ENCODE measurements around the gene ZNF134. TPM values are rescaled to one million over a fixed set of nuclear protein-coding genes. Genes with fewer than 3 reads are reported as not detected.

Gene ZNF134
- total and polyA plus RNA-seq, 2 experiments from 2014 or later: 10.7 to 24.3 TPM

- peak overlapping the region; percentile 97 for H2AFZ ChIP-seq
- H3K36me3 ChIP-seq (replicated peaks; ENCODE audit: insufficient read depth, low read depth): no peaks in the 10 kb centered on the region
- WGBS (ENCODE audit: low lambda C conversion rate, missing lambda C conversion rate): 72% methylated on average over 17 of the region's 21 CpGs
- H3K4me3 ChIP-seq: peak overlapping the region; percentile 35
- H3K79me2 ChIP-seq: peaks cover 17% of the 10 kb centered on the region
- H3K9me3 ChIP-seq (ENCODE audit: low read depth): no peaks in the 10 kb centered on the region
- no peak for TF ChIP-seq EZH2 (IDR thresholded peaks at IDR 0.05; ENCODE audit: borderline replicate concordance)
- no peak for TF ChIP-seq EZH2phosphoT487 (IDR thresholded peaks at IDR 0.05; ENCODE audit: low read depth, severe bottlenecking, unreplicated experiment)
- TF ChIP-seq CTCF (IDR thresholded peaks at IDR 0.05; ENCODE audit: poor library complexity): no peak
- no peaks in the 10 kb centered on the region for H4K20me1 ChIP-seq (ENCODE audit: insufficient read depth, poor library complexity, severe bottlenecking)
- DNase-seq (ENCODE audit: low spot score): no peak
- H3K4me2 ChIP-seq: peak overlapping the region; percentile 90
- H3K9me2 ChIP-seq (replicated peaks; ENCODE audit: insufficient read depth): no peaks in the 10 kb centered on the region
- peaks cover 11% of the 10 kb centered on the region for H3K4me1 ChIP-seq (ENCODE audit: insufficient read depth)
- H3K27ac ChIP-seq: peak overlapping the region; percentile 78
- no peaks in the 10 kb centered on the region for H3K27me3 ChIP-seq
Measured at GRCh38 chr19:57583104-57583520, 30.9 kb upstream of the ZNF134 start.

GRCh38 chr19:57583521-57584416, 30.3 kb upstream of the ZNF134 start, which contains the start of gene ZIK1:
TSS of gene ZIK1 (plus strand) at chr19:57584145. CDS start at chr19:57584357, 212 bp downstream.
- Histone ChIP-seq H4K20me1 (ENCODE audit: insufficient read depth, poor library complexity, severe bottlenecking) (no peaks in the 10 kb centered on the region), H3K27ac (peak within 1 kb of the TSS; percentile 78), H3K4me3 (peak within 1 kb of the TSS; percentile 35), H2AFZ (peak within 1 kb of the TSS; percentile 97), H3K27me3 (no peaks in the 10 kb centered on the region), H3K79me2 (peaks cover 13% of the 10 kb centered on the region), H3K4me1 (ENCODE audit: insufficient read depth) (peaks cover 9% of the 10 kb centered on the region), H3K9me3 (ENCODE audit: low read depth) (no peaks in the 10 kb centered on the region), H3K9me2 (replicated peaks; ENCODE audit: insufficient read depth) (no peaks in the 10 kb centered on the region), H3K36me3 (replicated peaks; ENCODE audit: insufficient read depth, low read depth) (no peaks in the 10 kb centered on the region), H3K4me2 (peak within 1 kb of the TSS; percentile 90)
- peak; percentile 94 for DNase-seq (ENCODE audit: low spot score)
- no peak for TF ChIP-seq EZH2phosphoT487 (IDR thresholded peaks at IDR 0.05; ENCODE audit: low read depth, severe bottlenecking, unreplicated experiment)
- TF ChIP-seq CTCF (IDR thresholded peaks at IDR 0.05; ENCODE audit: poor library complexity): no peak
- TF ChIP-seq EZH2 (IDR thresholded peaks at IDR 0.05; ENCODE audit: borderline replicate concordance): no peak
- WGBS (ENCODE audit: low lambda C conversion rate, missing lambda C conversion rate): 1% methylated on average over 75 of the region's 76 CpGs

GRCh38 chr19:57587529-57587928, 26.5 kb upstream of the ZNF134 start:
- H4K20me1 ChIP-seq (ENCODE audit: insufficient read depth, poor library complexity, severe bottlenecking): no peaks in the 10 kb centered on the region
- peaks cover 9% of the 10 kb centered on the region for H3K4me1 ChIP-seq (ENCODE audit: insufficient read depth)
- TF ChIP-seq EZH2 (IDR thresholded peaks at IDR 0.05; ENCODE audit: borderline replicate concordance) (no peak), EZH2phosphoT487 (IDR thresholded peaks at IDR 0.05; ENCODE audit: low read depth, severe bottlenecking, unreplicated experiment) (no peak), CTCF (IDR thresholded peaks at IDR 0.05; ENCODE audit: poor library complexity) (no peak)
- no peaks in the 10 kb centered on the region for H3K27me3 ChIP-seq
- whole genome bisulfite sequencing (ENCODE audit: low lambda C conversion rate, missing lambda C conversion rate): 93% methylated on average over 1 of the region's 1 CpG
- DNase-seq (ENCODE audit: low spot score): no peak
- no peak overlapping the region for H3K4me3 ChIP-seq
- H3K79me2 ChIP-seq: peaks cover 13% of the 10 kb centered on the region
- peaks cover 9% of the 10 kb centered on the region for H3K36me3 ChIP-seq (replicated peaks; ENCODE audit: insufficient read depth, low read depth)
- no peak overlapping the region for H3K4me2 ChIP-seq
- peaks cover 22% of the 10 kb centered on the region for H3K9me3 ChIP-seq (ENCODE audit: low read depth)
- no peak overlapping the region for H2AFZ ChIP-seq
- no peaks in the 10 kb centered on the region for H3K9me2 ChIP-seq (replicated peaks; ENCODE audit: insufficient read depth)
- H3K27ac ChIP-seq: no peak overlapping the region
